HEK293 (cell line): ENCODE data around the gene PCTP.

Source experiments
- CTCF ChIA-PET: fragments of 350-600 bp; formaldehyde crosslinking; extraction: SDS; loops from one replicate; lab custom pipeline; 2021; ENCODE audit warnings: antibody characterized with exemption; lab: Yijun Ruan, JAX
- POLR2A ChIA-PET: fragments of 300-600 bp; formaldehyde crosslinking; extraction: SDS; loops from one replicate; lab custom pipeline; 2020; ENCODE audit warnings: antibody characterized with exemption, inconsistent platforms; lab: Yijun Ruan, JAX
- H3K27ac ChIP-seq: fragments of 200-500 bp; sonication (Bioruptor generic); 2 replicates; pipeline ENCODE4 v1.5.1; 2014; ENCODE audit warnings: low read depth, low read length, control low read depth, inconsistent platforms; ENCODE audit errors: extremely low read depth
- H3K36me3 ChIP-seq, 2 experiments: fragments of 200-500 bp in 1 of 2; sonication (Bioruptor generic) in 1 of 2; 1 replicate in 1 of 2; 2 replicates in 1 of 2; pipeline ENCODE4 v1.5.1; 2014 to 2017; ENCODE audit warnings: inconsistent platforms in 2 of 2, low read length in 2 of 2; ENCODE audit not compliant: control insufficient read depth in 2 of 2, insufficient read depth in 1 of 2
- H3K4me1 ChIP-seq: fragments of 200-500 bp; sonication (Bioruptor generic); 2 replicates; pipeline ENCODE4 v1.5.1; 2014; ENCODE audit warnings: mild to moderate bottlenecking, low read length, inconsistent platforms; ENCODE audit not compliant: control insufficient read depth, insufficient read depth
- H3K4me3 ChIP-seq: 2 replicates; pipeline ENCODE4 v1.5.1; 2011; ENCODE audit warnings: low read depth, mild to moderate bottlenecking, control low read depth, low read length, moderate library complexity
- H3K9me3 ChIP-seq: fragments of 200-500 bp; sonication (Bioruptor generic); 2 replicates; pipeline ENCODE4 v1.5.1; 2014; ENCODE audit warnings: low read depth, low read length, inconsistent platforms; ENCODE audit not compliant: control insufficient read depth, insufficient read depth
- ATF2 ChIP-seq: fragments of 450-650 bp; formaldehyde crosslinking; IDR thresholded peaks from 2 replicates; pipeline ENCODE4 v1.5.1; 2016; ENCODE audit warnings: missing biosample characterization, missing genetic modification characterization, low read depth
- BCL11B ChIP-seq: fragments of 450-650 bp; formaldehyde crosslinking; IDR thresholded peaks from 2 replicates; pipeline ENCODE4 v1.5.1; 2016; ENCODE audit warnings: low read depth, missing biosample characterization, missing genetic modification characterization
- CTCF ChIP-seq: fragments of 450-650 bp; formaldehyde crosslinking; IDR thresholded peaks from 2 replicates; pipeline ENCODE4 v1.5.1; 2016; ENCODE audit warnings: missing biosample characterization, missing genetic modification characterization
- FEZF1 ChIP-seq: fragments of 450-650 bp; formaldehyde crosslinking; IDR thresholded peaks from 2 replicates; pipeline ENCODE4 v1.5.1; 2016; ENCODE audit warnings: missing biosample characterization, missing genetic modification characterization
- PRDM1 ChIP-seq: fragments of 450-650 bp; formaldehyde crosslinking; IDR thresholded peaks from 2 replicates; pipeline ENCODE4; 2016; ENCODE audit warnings: missing biosample characterization, missing genetic modification characterization
- ZFP3 ChIP-seq: fragments of 450-650 bp; formaldehyde crosslinking; IDR thresholded peaks from 2 replicates; pipeline ENCODE4 v1.5.1; 2016; ENCODE audit warnings: low read depth, missing biosample characterization, missing genetic modification characterization
- ZNF2 ChIP-seq: fragments of 450-650 bp; formaldehyde crosslinking; IDR thresholded peaks from 2 replicates; pipeline ENCODE4 v1.5.1; 2016; ENCODE audit warnings: missing biosample characterization, missing genetic modification characterization
- ZNF514 ChIP-seq: fragments of 450-650 bp; formaldehyde crosslinking; IDR thresholded peaks from 2 replicates; pipeline ENCODE4 v1.5.1; 2016; ENCODE audit warnings: missing biosample characterization, missing genetic modification characterization
- ZNF530 ChIP-seq: fragments of 450-650 bp; formaldehyde crosslinking; IDR thresholded peaks from 2 replicates; pipeline ENCODE4 v1.5.1; 2016; ENCODE audit warnings: low read depth, missing biosample characterization, missing genetic modification characterization
- ZNF624 ChIP-seq: fragments of 450-650 bp; formaldehyde crosslinking; IDR thresholded peaks from 2 replicates; pipeline ENCODE4 v1.5.1; 2017; ENCODE audit warnings: missing biosample characterization, missing genetic modification characterization
- ZNF654 ChIP-seq: fragments of 450-650 bp; formaldehyde crosslinking; IDR thresholded peaks from 2 replicates; pipeline ENCODE4 v1.5.1; 2016; ENCODE audit warnings: low read depth, missing biosample characterization, missing genetic modification characterization
- ZNF660 ChIP-seq: fragments of 450-650 bp; IDR thresholded peaks from 2 replicates; pipeline ENCODE4 v1.5.1; 2018; ENCODE audit warnings: missing biosample characterization, mild to moderate bottlenecking, missing genetic modification characterization
- ZNF791 ChIP-seq: fragments of 450-650 bp; formaldehyde crosslinking; IDR thresholded peaks from 2 replicates; pipeline ENCODE4 v1.5.1; 2016; ENCODE audit warnings: missing biosample characterization, missing genetic modification characterization
- ZNF830 ChIP-seq: fragments of 450-650 bp; IDR thresholded peaks from 2 replicates; pipeline ENCODE4 v1.5.0; 2018; ENCODE audit warnings: missing biosample characterization, missing genetic modification characterization, low read depth, mild to moderate bottlenecking, moderate library complexity

PCTP gene

GRCh38 chr17:55822028-55822427 lies 71.2 kb downstream of the PCTP start:
- Histone ChIP-seq H3K9me3 (no peaks in the 10 kb centered on the region), H3K4me3 (no peak overlapping the region)
- POLR2A ChIA-PET = no interaction called here
- TF ChIP-seq ZNF791 (tag by site-specific recombination) = no peak
- TF ChIP-seq ZNF2 = no peak
- TF ChIP-seq PRDM1 = no peak
- TF ChIP-seq ZNF514 (tag by site-specific recombination) = no peak
- no peak for TF ChIP-seq ZFP3
- no peak for TF ChIP-seq ZNF530
- no peak for TF ChIP-seq CTCF (tag by site-specific recombination)
- TF ChIP-seq, all 188 proteins: peak for 0
- CTCF ChIA-PET = interaction anchor here (0.6 to 2.5 kb wide), 4 partner anchors 51 to 451 kb away, joined by 3 to 9 read pairs (median 6); no protein-coding TSS in a partner anchor
- Histone ChIP-seq H3K27ac (no peak overlapping the region), H3K4me1 (no peaks in the 10 kb centered on the region), H3K36me3 (no peaks in the 10 kb centered on the region)

GRCh38 chr17:55825213-55825612 lies 74.4 kb downstream of the PCTP start:
- POLR2A ChIA-PET = no interaction called here
- H3K27ac ChIP-seq = no peak overlapping the region
- CTCF ChIA-PET = interaction anchor here (0.6 to 1.2 kb wide), 9 partner anchors 9 to 299 kb away, joined by 3 to 6 read pairs (median 3); no protein-coding TSS in a partner anchor

More at GRCh38 chr17:55825213-55825612, 74.4 kb downstream of the PCTP start:
- no peaks in the 10 kb centered on the region for H3K9me3 ChIP-seq
- H3K4me3 ChIP-seq = no peak overlapping the region
- H3K4me1 ChIP-seq = no peaks in the 10 kb centered on the region
- H3K36me3 ChIP-seq = no peaks in the 10 kb centered on the region
- TF ChIP-seq ZNF624 (tag by site-specific recombination) (no peak), ZNF830 (tag by site-specific recombination) (no peak), ZNF660 (tag by site-specific recombination) (no peak), ZNF654 (peak; percentile 42), BCL11B (no peak), FEZF1 (no peak), ATF2 (tag by site-specific recombination) (no peak)
